HG02623 (cell line): Measurements from ENCODE around the gene CAVIN4.

Source experiments
- ATAC-seq: cut with Tn5 transposase; IDR thresholded peaks from one replicate; pipeline ENCODE4 v1.9.1; 2021; ENCODE audit warnings: moderate library complexity; ENCODE audit not compliant: unreplicated experiment

The CAVIN4 gene, protein sequence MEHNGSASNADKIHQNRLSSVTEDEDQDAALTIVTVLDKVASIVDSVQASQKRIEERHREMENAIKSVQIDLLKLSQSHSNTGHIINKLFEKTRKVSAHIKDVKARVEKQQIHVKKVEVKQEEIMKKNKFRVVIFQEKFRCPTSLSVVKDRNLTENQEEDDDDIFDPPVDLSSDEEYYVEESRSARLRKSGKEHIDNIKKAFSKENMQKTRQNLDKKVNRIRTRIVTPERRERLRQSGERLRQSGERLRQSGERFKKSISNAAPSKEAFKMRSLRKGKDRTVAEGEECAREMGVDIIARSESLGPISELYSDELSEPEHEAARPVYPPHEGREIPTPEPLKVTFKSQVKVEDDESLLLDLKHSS

GRCh38 chr9:100577776-100578448 lies at the start of gene CAVIN4:
CAVIN4 (plus strand) TSS chr9:100578079; CDS start chr9:100578144, 65 bp downstream.
- no peak for ATAC-seq

- no peak for ATAC-seq
Observed at GRCh38 chr9:100534401-100534800, 43.5 kb upstream of the CAVIN4 start.

DNA sequence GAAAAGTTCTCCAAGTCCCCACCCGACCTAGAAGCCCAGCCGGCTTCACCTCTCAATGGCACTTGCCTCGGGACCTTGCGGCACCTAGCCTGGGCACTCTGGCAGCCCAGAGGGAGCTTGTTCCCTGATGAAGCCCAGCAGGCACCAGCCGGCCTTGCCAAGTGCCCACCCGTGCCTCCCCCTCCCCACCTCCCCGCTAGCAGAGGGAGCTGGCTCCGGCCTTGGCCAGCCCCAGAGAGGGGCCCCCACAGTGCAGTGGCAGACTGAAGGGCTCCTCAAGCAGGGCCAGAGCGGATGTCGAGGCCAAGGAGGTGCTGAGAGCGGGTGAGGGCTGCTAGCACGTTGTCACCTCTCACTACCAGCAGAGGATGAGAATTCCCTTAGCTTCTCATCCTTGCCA lies 37.6 kb upstream of the CAVIN4 start:
- ATAC-seq, result no peak

DNA sequence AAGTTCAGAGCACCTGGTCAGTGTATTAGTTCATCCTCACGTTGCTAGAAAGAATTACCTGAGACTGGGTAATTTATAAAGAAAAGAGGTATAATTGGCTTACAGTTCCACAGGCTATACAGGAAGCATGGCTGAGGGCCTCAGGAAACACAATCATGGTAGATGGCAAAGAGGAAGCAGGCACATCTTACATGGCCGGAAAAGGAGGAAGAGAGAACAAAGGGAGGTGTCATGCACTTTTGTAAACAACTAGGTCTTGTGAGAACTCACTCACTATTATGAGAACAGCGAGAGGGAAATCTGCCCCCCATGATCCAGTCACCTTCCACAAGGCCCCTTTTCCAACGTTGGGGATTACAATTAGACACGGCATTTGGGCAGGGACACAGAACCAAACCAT lies 28.8 kb upstream of the CAVIN4 start:
- ATAC-seq, result no peak

DNA sequence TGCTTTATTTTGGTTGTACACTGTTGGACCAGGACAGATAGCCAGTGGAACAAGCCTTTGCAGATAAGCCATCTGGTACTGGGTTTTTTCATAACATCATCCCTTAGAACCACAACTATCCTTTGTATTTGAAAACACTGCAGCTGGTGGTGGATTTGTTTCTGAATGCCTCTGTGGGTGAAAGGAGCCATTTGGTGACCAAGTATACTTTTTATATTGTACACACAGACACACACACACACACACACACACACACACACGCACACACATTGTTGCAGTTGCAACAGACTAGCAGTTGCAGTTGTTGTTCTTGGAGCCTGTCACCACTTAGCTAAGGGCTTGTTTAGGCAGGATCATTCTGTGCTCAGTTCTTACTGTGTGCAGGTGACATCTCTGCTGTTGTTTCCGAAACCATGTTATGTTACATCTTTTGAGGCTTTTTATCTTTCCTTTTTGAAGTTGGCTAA lies 22.9 kb upstream of the CAVIN4 start:
- no peak for ATAC-seq

DNA sequence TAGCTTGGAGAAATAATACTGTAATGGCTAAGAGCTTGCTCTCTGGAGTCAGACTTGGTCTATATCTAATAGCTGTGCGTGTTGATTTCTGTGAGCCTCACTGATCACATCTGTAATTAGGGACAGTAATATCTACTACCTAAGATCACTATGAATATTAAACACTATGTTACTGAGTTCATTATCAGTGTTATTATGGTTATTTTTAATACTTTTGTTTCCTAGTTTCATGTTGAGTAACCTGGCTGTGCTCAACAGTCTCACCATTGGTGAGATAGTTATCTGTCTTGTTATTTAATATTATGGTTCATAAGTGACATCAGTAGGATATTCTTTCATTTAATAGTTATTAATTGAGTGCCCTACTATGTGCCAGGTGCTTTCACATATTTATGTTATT lies 22.4 kb upstream of the CAVIN4 start:
- ATAC-seq, result no peak

DNA sequence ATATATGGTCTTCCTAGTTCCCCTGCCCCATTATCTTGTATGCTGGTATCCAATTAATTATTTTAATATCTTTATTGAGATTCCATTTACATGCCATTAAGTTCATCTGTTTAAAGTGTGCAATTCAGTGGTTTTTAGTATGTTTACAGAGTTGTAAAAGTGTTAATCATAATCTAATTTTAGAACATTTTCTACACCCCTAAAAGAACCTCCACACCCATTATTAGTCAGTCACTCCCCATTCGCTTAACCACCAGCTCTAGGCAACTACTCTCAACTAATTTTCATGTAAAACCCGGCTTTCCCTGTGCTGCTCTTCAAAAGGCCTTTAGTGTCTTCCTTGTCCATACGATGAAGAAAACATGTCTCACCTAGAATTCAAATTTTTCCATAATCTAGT lies 20.8 kb upstream of the CAVIN4 start:
- no peak for ATAC-seq

DNA sequence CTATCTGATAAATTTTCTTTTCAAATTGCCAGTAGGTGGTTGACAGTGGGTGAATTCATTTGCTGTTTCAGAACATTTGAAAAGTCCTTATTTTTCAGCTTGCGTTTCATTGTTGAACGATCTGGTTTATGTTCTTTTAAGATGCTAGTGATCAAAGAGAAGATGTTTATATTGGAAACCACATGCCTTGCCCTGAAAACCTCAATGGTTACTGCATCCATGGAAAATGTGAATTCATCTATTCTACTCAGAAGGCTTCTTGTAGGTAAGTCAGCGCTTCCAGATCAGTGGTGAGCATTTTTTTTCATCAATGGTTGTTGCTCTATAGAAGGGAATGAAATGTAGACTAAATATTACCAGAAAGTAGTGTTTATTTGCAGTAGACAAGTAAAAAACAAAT lies 16.6 kb upstream of the CAVIN4 start:
- ATAC-seq, result no peak

GRCh38 chr9:100567856-100568255 lies 10.0 kb upstream of the CAVIN4 start:
- no peak for ATAC-seq

- ATAC-seq, result no peak
Observed at GRCh38 chr9:100573655-100574260, 4.1 kb upstream of the CAVIN4 start.

GRCh38 chr9:100575006-100575405 lies 2.9 kb upstream of the CAVIN4 start:
- no peak for ATAC-seq

DNA sequence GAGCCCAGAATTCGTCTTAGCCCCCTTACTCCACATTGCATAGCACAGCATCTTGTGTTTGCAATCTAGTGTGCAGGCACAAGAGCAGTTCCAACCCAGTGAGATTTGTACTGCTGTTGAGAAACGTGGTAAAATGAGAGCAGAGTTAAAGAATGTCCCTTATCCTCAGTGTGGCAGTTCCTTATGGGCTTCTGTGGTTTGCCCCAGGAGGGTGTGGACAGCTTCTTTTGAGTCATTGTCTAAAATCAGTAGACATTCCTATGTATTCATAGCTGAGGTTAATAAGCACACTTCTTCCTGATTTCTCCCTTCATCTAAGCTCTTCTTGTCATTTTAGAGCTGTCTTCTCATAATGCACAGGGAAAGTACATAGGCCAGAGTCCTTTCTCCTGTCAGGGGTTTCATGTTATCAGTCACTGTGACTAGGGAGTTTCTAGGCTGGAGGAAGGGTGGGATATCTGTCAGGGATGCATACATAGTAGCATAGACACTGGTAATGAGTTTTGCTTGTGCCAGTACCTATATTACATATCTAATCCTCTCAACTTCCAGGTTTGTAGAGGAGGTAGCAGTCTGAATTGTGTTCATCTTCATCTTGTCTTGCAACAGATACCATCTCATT lies 2.0 kb upstream of the CAVIN4 start:
- no peak for ATAC-seq

- ATAC-seq, result no peak
Observed at GRCh38 chr9:100578610-100579009, 731 bp downstream of the CAVIN4 start.

DNA sequence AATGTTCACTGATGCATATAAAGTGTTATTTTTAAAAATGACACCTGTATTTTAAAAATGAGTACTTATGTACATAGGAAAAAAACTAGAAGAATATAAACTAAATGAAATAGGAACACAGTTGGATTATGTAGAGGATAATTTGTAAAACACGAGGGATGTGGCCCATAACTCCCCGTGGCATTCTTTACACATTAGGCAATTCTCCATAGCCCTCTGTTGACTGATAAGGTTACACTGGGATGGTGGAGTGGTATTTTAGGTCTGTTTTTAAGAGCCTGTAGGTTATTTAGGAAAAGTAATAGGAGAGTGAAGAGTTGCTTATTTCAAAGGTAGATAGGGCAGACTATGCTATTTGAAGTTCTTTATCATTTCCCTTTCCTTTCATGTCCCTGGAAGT lies 1.8 kb downstream of the CAVIN4 start:
- ATAC-seq, result no peak

DNA sequence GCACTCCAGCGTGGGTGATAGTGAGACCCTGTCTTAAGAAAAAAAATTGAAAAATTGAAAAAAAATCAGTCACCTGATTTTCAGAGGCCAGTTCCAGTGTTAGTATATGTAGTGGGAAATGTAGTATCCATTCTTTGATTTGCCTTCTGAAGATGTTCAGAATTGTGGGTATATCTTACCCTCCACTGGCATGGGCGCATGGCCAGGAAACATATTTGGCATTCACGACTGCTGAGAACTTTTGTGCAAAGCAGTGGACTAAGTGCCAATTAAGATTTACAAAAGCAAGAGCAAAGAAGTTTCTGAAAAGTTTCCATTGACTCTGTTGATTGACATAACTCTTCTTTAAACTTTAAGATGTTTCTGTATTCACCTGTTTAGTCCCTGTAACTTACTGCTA lies 2.4 kb downstream of the CAVIN4 start:
- ATAC-seq, result no peak

DNA sequence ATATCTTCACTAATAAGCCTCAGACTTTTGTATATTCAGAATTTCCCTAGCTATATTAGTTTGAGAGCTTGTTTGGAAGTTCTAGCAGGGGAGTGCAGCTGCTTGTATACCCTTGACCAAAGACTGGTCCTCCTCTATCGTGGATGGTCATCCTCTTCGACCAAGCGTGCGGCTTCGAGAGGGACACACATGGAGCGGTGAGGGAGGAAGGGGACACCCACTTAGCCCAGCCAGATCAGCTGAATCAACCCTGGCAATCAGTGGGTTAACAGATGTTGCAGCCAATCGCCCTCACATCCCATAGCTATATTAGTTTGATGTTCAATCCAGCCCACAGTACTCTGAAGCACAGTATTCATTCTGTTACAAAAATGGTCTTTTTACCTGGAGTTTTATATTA lies 3.2 kb downstream of the CAVIN4 start:
- ATAC-seq, result no peak

GRCh38 chr9:100581661-100582060 lies 3.8 kb downstream of the CAVIN4 start:
- ATAC-seq, result no peak

DNA sequence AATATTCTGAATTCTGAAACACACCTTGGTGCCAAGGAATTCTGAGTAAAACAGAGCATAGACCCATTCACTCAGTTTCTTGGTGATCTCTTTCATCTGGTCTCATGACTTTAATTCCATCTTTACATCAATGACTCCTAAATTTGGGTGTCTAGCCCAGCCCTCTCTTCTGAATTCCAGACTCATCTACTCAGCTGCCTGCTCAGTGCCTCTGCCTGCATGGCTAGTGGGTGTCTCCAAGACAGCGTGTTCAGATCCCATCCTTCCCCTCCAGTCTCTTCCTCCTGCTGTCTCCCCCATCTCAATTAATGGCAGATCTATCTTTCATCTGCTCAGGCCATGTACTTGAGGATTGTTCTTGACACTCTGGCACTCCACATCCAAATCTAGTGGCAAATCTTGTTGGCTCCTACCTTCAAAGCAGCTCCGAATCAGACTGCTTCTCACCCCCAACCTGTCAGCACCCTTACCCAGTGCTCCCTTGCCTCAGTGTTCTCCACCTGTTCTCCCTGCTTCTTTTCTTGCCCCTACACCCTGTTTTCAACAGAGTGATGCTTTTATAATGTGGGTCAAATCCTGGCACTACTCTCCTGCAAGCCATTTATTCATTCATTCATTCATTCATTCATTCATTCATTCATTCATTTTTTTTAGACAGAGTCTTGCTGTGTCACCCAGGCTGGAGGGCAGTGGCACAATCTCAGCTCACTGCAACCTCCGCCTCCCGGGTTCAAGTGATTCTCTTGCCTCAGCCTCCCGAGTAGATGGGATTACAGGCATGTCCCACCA lies 5.3 kb downstream of the CAVIN4 start:
- ATAC-seq, result no peak

DNA sequence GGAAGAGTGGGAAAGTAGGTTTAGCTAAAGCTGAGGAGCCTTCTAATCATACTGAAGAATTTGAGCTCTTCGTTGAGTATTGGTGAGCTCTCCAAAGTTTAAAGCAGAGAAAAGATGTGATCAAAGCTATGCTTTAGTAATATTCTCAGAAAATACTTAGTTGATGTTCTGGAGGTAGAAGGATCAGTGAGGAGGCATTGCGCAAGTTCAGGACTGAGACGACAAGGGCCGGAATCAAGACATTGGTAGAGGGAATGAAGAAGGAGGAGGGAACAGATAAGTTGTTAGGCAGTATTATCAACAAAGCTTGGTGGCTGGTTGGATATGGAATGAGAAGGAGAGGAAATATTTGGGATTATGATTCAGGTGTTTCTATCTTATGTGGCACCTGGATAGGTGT lies 7.1 kb downstream of the CAVIN4 start:
- ATAC-seq, result no peak

DNA sequence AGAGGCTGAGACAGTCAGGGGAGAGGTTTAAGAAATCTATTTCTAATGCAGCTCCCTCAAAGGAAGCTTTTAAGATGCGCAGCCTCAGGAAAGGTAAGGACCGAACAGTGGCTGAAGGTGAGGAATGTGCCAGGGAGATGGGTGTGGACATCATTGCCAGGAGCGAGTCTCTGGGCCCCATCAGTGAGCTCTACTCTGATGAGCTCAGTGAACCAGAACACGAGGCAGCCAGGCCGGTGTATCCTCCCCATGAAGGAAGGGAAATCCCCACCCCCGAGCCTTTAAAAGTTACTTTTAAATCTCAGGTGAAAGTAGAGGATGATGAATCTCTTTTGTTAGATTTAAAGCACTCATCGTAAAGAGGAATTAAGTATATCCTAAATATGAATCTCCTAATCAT lies 8.2 kb downstream of the CAVIN4 start:
- ATAC-seq, result no peak

DNA sequence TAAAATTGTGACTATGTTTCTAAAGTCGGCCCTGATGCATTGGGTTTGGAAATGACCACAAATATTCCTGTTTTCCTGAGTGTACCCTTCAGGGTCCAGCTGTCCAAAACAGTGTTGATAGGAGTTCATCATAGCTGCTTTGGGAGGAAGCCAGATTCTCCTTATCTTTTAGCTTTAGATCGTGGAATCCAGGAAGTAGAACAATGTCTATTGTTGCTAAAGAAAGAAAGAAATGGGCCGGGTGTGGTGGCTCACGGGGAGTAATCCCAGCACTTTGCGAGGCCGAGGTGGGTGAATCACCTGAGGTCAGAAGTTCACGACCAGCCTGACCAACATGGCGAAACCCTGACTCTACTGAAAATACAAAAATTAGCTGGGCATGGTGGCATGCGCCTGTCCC lies 9.5 kb downstream of the CAVIN4 start:
- no peak for ATAC-seq
